Pancreas (tissue), 10 donors: Measurements from ENCODE around the gene LAMA2. TPM values are rescaled to one million over a fixed set of nuclear protein-coding genes. Genes with fewer than 3 reads are reported as not detected.

Source experiments
- ATAC-seq, 4 donors: fragments of 200-7000 bp; cut with Tn5 transposase; one replicate each; pipeline versions ENCODE4 v1.8.0 to v1.9.1; 2020; ENCODE audit warnings: mild to moderate bottlenecking in 4 of 4, moderate library complexity in 4 of 4
- DNase-seq, 6 donors: peaks; one replicate each; pipeline ENCODE4 v3.0.0-alpha.2; 2020
- FAIRE-seq: peaks from 2 replicates; lab custom pipeline; 2012; peaks lifted over from hg19 to GRCh38; lab: Jason Lieb, UNC
- H3K27ac ChIP-seq, 4 donors: fragments of 200-600 bp; sonication (generic); 1 replicate in 3 of 4; 2 replicates in 1 of 4; pipeline versions ENCODE4 v1.5.0 to v1.8.0; 2020
- H3K27me3 ChIP-seq, 4 donors: fragments of 200-600 bp; one replicate each; pipeline ENCODE4 v1.8.0; 2021
- H3K36me3 ChIP-seq, 3 donors: fragments of 200-600 bp; sonication (generic) in 1 of 3; one replicate each; pipeline versions ENCODE4 v1.5.0 to v1.8.0; 2020 to 2021
- H3K4me1 ChIP-seq, 3 donors: fragments of 200-600 bp; one replicate each; pipeline ENCODE4 v1.8.0; 2021
- H3K4me3 ChIP-seq, 4 donors: fragments of 200-600 bp; sonication (generic) in 2 of 4; one replicate each; pipeline versions ENCODE4 v1.5.0 to v1.8.0; 2020 to 2021
- H3K9me3 ChIP-seq, 4 donors: fragments of 200-600 bp; one replicate each; pipeline ENCODE4 v1.8.0; 2021
- WGBS, 2 donors: extraction: QIAGEN DNeasy Blood & Tissue Kit; methylation state at CpG; one replicate each; pipeline ENCODE4 v1.1.7; 2013; 5-methylcytosine and 5-hydroxymethylcytosine counted together
- intact Hi-C, 3 donors: fragments of 100-400 bp; cut with DNase I; formaldehyde crosslinking; loops; one replicate each; pipeline versions ENCODE4 v1.11.1 to v1.14.2; 2022
- polyA plus RNA-seq, 2 donors: library from polyadenylated mRNA; stranded (reverse); fragments of 200-250 nt; gene quantifications; one replicate each; pipeline ENCODE4 v1.2.3, GENCODE V29; 2013
- total RNA-seq, 6 donors: library from RNA; stranded (reverse); fragmentation: NEBNext Ultra II Directional in 4 of 6; extraction: Animal tissue kit (Norgen Biotek cat#: 25700) in 4 of 6; gene quantifications; one replicate each; pipeline versions ENCODE4 v1.2.1 to v1.2.4, GENCODE V29; 2021 to 2023
- TF ChIP-seq, protein P1 (sequence below), 4 donors: fragments of 200-600 bp; sonication (generic) in 3 of 4; IDR thresholded peaks; one replicate each; pipeline versions ENCODE4 v1.5.0 to v1.8.0; 2021; ENCODE audit warnings: antibody characterized with exemption in 4 of 4
- donor health status: healthy with polysubstance abuse.
- donor health status: DM: no; HTN: no; CAD: no; lungs with moderate emphysema.
- donor health status: DM: no; HTN: no; CAD: no.
- donor health status: control.
- donor health status: control.
- donor health status: Bipolar disorder and iron deficiency.
- donor health status: DM: yes; HTN: yes; CAD: no.
- donor health status: DM: no; HTN: no; CAD: no.
- donor health status: DM: no; HTN: no; CAD: no.
- donor health status: DM: yes; HTN: yes; CAD: no.

Gene LAMA2
- total and polyA plus RNA-seq, 8 donors = 1.2 to 26.2 (median 6.2) TPM

DNA sequence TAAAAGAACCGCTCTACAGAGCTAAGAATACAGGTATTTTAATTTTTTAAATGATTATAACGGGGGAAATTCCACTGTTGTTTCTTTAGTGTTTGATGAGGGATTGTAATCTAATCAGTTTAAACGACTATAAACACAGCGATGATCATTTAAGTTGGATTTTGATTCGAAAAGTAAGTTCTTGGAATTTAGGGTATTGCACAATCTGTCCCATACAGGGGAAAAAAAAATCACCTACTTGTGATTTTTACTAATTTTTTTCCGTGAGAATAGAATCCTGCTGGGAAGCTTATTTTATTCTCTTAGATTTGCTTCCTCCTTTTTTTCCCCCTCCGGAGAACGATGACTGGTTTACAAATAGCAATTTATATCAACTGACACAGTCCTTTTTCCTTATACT is 108.0 kb downstream of the LAMA2 start:
- TF ChIP-seq, protein P1, sequence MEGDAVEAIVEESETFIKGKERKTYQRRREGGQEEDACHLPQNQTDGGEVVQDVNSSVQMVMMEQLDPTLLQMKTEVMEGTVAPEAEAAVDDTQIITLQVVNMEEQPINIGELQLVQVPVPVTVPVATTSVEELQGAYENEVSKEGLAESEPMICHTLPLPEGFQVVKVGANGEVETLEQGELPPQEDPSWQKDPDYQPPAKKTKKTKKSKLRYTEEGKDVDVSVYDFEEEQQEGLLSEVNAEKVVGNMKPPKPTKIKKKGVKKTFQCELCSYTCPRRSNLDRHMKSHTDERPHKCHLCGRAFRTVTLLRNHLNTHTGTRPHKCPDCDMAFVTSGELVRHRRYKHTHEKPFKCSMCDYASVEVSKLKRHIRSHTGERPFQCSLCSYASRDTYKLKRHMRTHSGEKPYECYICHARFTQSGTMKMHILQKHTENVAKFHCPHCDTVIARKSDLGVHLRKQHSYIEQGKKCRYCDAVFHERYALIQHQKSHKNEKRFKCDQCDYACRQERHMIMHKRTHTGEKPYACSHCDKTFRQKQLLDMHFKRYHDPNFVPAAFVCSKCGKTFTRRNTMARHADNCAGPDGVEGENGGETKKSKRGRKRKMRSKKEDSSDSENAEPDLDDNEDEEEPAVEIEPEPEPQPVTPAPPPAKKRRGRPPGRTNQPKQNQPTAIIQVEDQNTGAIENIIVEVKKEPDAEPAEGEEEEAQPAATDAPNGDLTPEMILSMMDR (IDR thresholded peaks at IDR 0.05) = no peak
- Histone ChIP-seq H3K27me3 (no peaks in the 10 kb centered on the region), H3K4me1 (no peaks in the 10 kb centered on the region), H3K4me3 (no peak overlapping the region), H3K27ac (no peak overlapping the region), H3K9me3 (no peaks in the 10 kb centered on the region), H3K36me3 (no peaks in the 10 kb centered on the region)
- intact Hi-C loops = no loop called here
- DNase-seq (no peak), FAIRE-seq (no peak), ATAC-seq (no peak)
- WGBS, 2 donors = 48 to 53% methylated on average over 8 of the region's 8 CpGs

DNA sequence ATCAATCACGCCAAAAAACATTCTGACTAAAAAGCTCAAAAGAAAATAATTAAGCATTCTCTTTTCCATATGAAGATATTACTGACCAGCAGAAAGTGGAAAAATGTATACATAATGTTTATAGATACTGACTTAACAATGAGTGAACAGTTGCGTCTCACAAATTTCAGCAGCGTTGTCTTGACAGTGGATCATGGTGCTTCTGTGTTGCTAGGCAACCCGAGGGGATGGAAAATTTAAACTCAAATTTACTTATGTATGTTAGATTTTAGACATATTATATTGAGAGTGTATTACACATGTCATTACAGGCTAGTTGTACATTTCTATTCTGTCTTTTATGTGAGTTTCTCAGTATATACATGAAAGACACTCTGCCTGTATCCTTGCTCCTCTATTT is 110.2 kb downstream of the LAMA2 start:
- Histone ChIP-seq H3K4me3 (no peak overlapping the region), H3K27ac (no peak overlapping the region), H3K9me3 (no peaks in the 10 kb centered on the region), H3K36me3 (no peaks in the 10 kb centered on the region), H3K4me1 (no peaks in the 10 kb centered on the region), H3K27me3 (no peaks in the 10 kb centered on the region)
- WGBS, 2 donors = 74 to 76% methylated on average over 4 of the region's 4 CpGs
- TF ChIP-seq, protein P1 (IDR thresholded peaks at IDR 0.05) = no peak
- intact Hi-C loops = no loop called here
- ATAC-seq (no peak), FAIRE-seq (no peak), DNase-seq (no peak)

DNA sequence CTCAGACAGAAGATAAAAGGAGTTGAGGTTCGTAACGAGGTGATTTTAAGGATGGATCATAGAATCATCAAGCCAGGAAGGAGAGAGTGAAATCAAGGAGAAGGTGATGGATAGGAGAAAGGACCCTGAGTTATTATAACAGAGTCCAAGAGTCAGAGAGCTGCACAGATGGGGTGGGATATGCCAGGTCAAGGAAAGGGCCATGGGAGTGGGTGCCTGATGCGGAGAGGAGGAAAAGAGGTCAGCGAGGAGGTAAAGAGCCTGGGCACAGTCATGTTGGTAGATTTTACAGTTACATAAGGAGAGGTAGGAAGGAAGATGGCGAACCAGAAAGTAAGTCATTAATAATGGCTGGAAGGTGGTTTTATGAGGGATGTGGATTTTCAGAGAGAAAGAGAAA is 114.9 kb downstream of the LAMA2 start:
- Histone ChIP-seq H3K27me3 (no peaks in the 10 kb centered on the region), H3K36me3 (no peaks in the 10 kb centered on the region), H3K9me3 (no peaks in the 10 kb centered on the region), H3K27ac (no peak overlapping the region), H3K4me1 (no peaks in the 10 kb centered on the region), H3K4me3 (no peak overlapping the region)
- FAIRE-seq (no peak), ATAC-seq (no peak), DNase-seq (no peak)
- intact Hi-C loops = no loop called here
- WGBS, 2 donors = 58 to 81% methylated on average over 5 of the region's 5 CpGs
- TF ChIP-seq, protein P1 (IDR thresholded peaks at IDR 0.05) = no peak

DNA sequence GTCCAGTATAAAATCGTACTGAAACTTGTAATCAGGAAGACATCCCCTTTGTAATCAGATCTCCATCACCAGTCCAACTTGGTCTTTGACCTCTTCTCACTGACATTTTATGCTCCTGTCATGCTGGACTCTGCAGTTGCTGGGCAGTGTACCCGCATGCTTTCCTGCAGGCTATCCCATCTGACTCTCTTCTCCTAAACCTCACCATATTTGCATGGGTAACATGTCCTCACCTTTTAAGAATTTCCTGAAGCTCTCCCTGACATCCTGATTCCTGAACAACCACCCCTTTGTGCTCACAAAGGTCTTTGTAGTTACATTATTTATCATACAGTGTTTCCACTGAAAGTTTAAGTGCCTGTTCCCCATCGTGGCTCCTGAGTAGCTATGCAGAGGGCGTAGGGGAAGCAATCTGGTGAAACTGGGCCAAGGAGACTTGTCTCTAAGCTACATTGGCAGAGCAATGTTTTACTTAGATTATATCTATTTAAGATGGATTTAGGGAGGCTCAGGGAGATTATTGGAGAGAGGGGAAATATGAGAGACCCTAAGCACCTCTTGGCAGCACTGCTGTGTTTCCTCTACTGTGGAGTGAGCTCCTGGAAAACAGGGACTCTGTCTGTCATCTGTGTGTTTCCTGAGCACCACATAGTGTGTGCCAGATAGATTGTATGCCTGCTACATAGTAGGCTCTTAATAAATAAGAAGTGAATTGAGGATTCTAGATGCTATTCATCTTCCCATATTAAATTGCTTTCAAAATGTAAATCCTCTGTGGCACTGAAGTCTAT is 124.0 kb downstream of the LAMA2 start:
- no peaks in the 10 kb centered on the region for H3K36me3 ChIP-seq
- WGBS, 2 donors = 18 to 22% methylated on average over 4 of the region's 4 CpGs
- H3K9me3 ChIP-seq = no peaks in the 10 kb centered on the region
- H3K4me1 ChIP-seq = no peaks in the 10 kb centered on the region
- no peak for FAIRE-seq
- TF ChIP-seq, protein P1 (IDR thresholded peaks at IDR 0.05) = no peak
- no peak for DNase-seq
- H3K27ac ChIP-seq = no peak overlapping the region
- ATAC-seq = no peak
- no peak overlapping the region for H3K4me3 ChIP-seq
- H3K27me3 ChIP-seq = peaks cover 0 to 4% (median 0%) of the 10 kb centered on the region in 4 donors
- intact Hi-C loops = no loop called here

DNA sequence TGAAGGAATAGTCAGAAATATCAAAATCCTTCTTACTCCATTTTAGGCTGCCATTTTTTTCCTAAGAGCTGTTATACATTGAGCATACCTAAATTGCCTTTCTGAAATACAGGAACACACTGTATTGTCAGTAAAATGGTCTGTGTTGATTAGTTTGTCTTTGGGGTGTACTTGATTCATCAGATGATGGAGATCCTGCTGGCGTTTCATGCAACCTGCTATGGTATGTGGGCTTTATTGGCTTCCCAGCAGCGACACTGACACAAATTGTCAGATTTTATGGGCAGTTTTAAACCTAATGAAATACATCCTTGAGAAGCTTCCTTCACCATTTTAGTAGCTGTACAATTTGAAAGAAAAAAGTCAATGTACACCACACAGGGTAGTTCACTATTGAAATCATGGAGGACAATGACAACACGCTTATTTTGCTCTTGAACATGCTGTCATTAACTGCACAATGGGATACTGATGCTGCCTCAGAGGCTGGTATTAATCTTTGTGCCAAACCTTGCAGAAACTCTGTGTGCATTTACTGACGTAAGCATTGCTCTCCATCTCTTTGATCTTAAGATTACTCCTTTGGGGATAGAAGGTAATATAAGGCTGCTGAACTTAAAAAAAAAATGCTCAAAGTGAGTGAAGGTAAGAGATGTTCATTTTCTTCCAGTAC is 124.9 kb downstream of the LAMA2 start:
- Histone ChIP-seq H3K27me3 (peaks cover 0 to 4% (median 0%) of the 10 kb centered on the region in 4 donors), H3K36me3 (no peaks in the 10 kb centered on the region), H3K9me3 (no peaks in the 10 kb centered on the region), H3K27ac (no peak overlapping the region), H3K4me3 (no peak overlapping the region), H3K4me1 (no peaks in the 10 kb centered on the region)
- no peak for DNase-seq
- intact Hi-C loops = no loop called here
- no peak for FAIRE-seq
- no peak for ATAC-seq
- TF ChIP-seq, protein P1 (IDR thresholded peaks at IDR 0.05) = no peak
- WGBS, 2 donors = 49 to 58% methylated on average over 4 of the region's 4 CpGs
